ENCODE data around the gene BOLA3. TPM values are rescaled to one million over a fixed set of nuclear protein-coding genes. Genes with fewer than 3 reads are reported as not detected.

Gene BOLA3
- total and polyA plus RNA-seq, 2 of the 4 experiments (the other 2 are of a cell fraction), result 13.3 to 39.5 TPM

DNA sequence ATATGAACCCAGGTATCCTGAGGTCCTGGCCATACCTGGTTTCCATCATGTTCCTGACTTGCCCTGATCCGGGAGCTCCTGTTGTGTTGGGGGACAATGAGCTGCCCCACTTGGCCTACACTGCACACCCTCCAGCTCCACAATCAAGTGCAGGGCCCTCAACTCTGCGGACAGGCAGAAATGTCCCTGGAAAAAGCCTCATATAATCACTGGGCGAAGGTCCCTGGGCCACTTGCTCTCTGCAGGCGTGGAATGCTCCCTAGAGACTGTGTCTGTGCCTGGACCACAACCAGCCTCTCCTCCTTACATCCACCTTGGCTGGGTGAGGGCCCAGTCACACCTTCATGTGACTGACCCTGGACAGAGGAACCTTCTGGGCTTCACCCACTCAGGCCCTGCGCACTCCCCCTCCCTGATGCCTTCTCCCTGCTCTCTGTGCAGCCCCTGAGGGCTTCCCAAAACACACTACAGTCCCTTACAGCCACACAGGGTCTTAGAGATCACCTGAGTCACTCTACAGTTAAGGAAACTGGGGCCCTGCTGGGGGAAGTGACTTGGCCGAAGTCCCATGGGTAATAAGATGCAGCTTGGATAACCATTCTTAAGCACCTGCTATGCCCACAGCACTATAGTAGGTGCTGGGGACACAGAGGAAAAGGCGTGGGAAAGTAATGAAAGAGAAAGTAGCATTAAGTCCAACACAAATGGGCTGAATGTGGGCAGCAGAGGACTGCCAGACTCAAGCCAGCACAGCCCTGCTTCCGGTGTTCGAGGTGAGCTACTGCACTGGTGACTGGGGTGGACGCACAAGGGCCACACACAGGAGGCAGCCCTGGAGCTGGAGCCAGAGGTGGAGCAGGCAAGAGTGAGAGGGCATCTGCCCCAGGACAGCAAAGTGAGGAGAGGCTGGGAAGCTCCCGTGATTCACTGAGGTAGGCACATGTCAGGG is 9.8 kb downstream of the BOLA3 start (continued):
- TF ChIP-seq BHLHE40 (IDR thresholded peaks at IDR 0.05; ENCODE audit: low read depth, low read length) (no peak), MXI1 (IDR thresholded peaks at IDR 0.05; ENCODE audit: borderline replicate concordance, low read depth, low read length) (no peak)

DNA sequence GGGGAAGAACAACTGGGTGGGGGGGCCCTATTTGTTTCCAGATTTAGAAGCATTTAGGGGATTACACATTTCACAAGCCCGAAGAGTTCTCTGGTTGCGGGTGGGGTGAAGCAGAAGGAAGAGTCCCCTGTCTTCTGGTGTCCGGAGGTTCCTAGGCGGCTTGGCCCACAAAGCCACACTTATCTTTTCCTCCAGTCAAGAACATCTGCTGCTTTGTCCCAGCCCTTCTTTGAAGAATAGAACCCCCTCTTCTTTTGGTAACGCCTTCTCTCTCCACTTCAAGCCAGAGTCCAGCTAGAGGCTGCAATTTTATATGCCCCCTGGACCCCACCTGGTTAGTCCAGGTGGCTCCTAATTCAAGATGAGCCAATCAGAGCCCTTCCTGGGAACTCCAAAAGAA is 15.8 kb downstream of the BOLA3 start:
- CTCF ChIA-PET, result interaction anchor here (0.7 kb wide), 1 partner anchor 11 kb away, joined by 4 read pairs; no protein-coding TSS in a partner anchor
- dilution Hi-C loops (cut with HindIII; ENCODE audit: low sequenced_read_pairs, unreplicated experiment), result no loop called here
- no peak overlapping the region for H3K23ac ChIP-seq (ENCODE audit: low read depth, low read length)
- no TSS peak for BruUV-seq (replicated peaks)
- peaks cover 2% of the 10 kb centered on the region; the same call in 1 of the 2 replicates for H3K9me3 ChIP-seq (ENCODE audit: control insufficient read depth, insufficient read depth, low read length)
- no peak overlapping the region for H2AK5ac ChIP-seq (ENCODE audit: low read depth, low read length)
- no peak overlapping the region for H2BK120ac ChIP-seq (ENCODE audit: low read depth, low read length)
- H3K4ac ChIP-seq (ENCODE audit: low read depth, low read length), result no peak overlapping the region
- no peak overlapping the region for H3K27ac ChIP-seq (ENCODE audit: insufficient read depth, low read length)
- H3K4me1 ChIP-seq (ENCODE audit: control insufficient read depth, insufficient read depth, low read length), result no peaks in the 10 kb centered on the region
- no peak overlapping the region for H3K14ac ChIP-seq (replicated peaks; ENCODE audit: low read depth, low read length)
- no peak overlapping the region for H4K8ac ChIP-seq (ENCODE audit: low read depth in 2 of 2, low read length in 2 of 2)
- H3K56ac ChIP-seq (ENCODE audit: extremely low read depth, insufficient read depth, low read length), result no peak overlapping the region
- no peak overlapping the region for H3K18ac ChIP-seq (ENCODE audit: low read depth, low read length)
- ATAC-seq (ENCODE audit: low read depth) (no peak), DNase-seq (no peak)
- intact Hi-C loops (cut with micrococcal nuclease), result no loop called here
- no peaks in the 10 kb centered on the region for H3K9me1 ChIP-seq (ENCODE audit: insufficient read depth, low read length)
- H3K4me2 ChIP-seq (ENCODE audit: low read depth, low read length), result no peak overlapping the region
- no peak overlapping the region for H4K91ac ChIP-seq (ENCODE audit: insufficient read depth, low read depth, low read length)
- POLR2A ChIA-PET (ENCODE audit: unreplicated experiment), result no interaction called here
- no peak overlapping the region for H2AFZ ChIP-seq (replicated peaks; ENCODE audit: low read length, poor library complexity)
- no peak for TF ChIP-seq NFE2L2 (IDR thresholded peaks at IDR 0.05; ENCODE audit: low read depth, low read length)
- TF ChIP-seq, protein P1, sequence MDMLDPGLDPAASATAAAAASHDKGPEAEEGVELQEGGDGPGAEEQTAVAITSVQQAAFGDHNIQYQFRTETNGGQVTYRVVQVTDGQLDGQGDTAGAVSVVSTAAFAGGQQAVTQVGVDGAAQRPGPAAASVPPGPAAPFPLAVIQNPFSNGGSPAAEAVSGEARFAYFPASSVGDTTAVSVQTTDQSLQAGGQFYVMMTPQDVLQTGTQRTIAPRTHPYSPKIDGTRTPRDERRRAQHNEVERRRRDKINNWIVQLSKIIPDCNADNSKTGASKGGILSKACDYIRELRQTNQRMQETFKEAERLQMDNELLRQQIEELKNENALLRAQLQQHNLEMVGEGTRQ (IDR thresholded peaks at IDR 0.05; ENCODE audit: low read depth, low read length), result no peak
- TF ChIP-seq CHD1 (IDR thresholded peaks at IDR 0.05; ENCODE audit: low read depth, low read length), result no peak
- no peak for TF ChIP-seq RAD21 (IDR thresholded peaks at IDR 0.05; ENCODE audit: low read length)
- no peak for TF ChIP-seq MXI1 (IDR thresholded peaks at IDR 0.05; ENCODE audit: borderline replicate concordance, low read depth, low read length)
- TF ChIP-seq MAZ (IDR thresholded peaks at IDR 0.05; ENCODE audit: borderline replicate concordance, low read depth, low read length), result no peak
- TF ChIP-seq POLR2A (IDR thresholded peaks at IDR 0.05; ENCODE audit: low read depth, low read length), result no peak
- no peak overlapping the region for H2BK20ac ChIP-seq (ENCODE audit: low read depth, low read length)
- H2BK5ac ChIP-seq (ENCODE audit: low read depth, low read length, poor library complexity, severe bottlenecking), result no peak overlapping the region
- no peak overlapping the region for H2BK15ac ChIP-seq (ENCODE audit: low read depth, low read length)
- peaks cover 7% of the 10 kb centered on the region for H3K36me3 ChIP-seq (ENCODE audit: control insufficient read depth, insufficient read depth, low read length)
- no peak overlapping the region for H4K5ac ChIP-seq (ENCODE audit: low read depth, low read length)
- H2AK9ac ChIP-seq (replicated peaks; ENCODE audit: low read depth, low read length, poor library complexity), result no peak overlapping the region
- in situ Hi-C loops (cut with MboI; ENCODE audit: low sequenced_read_pairs), result loop anchor here (25.0 kb wide), 1 partner anchor 295 kb away; the partner anchor contains the start of gene STAMBP
- no peak overlapping the region for H3K9ac ChIP-seq (ENCODE audit: low read depth, low read length)
- peaks cover 12% of the 10 kb centered on the region for H3K27me3 ChIP-seq (ENCODE audit: control insufficient read depth, insufficient read depth, low read length)
- H4K20me1 ChIP-seq (ENCODE audit: insufficient read depth, low read length), result no peaks in the 10 kb centered on the region
- H3K79me1 ChIP-seq (ENCODE audit: low read depth in 1 of 2, low read length in 2 of 2), result no peaks in the 10 kb centered on the region
- WGBS, 2 experiments (ENCODE audit: extremely low coverage in 2 of 2, insufficient read length in 1 of 2), result no CpG with 5 or more reads among the region's 5 CpGs
- H3K4me3 ChIP-seq (ENCODE audit: insufficient read depth, low read depth, low read length), result no peak overlapping the region
